MG63 (cell line): ENCODE measurements around the gene ITGA1. TPM values are rescaled to one million over a fixed set of nuclear protein-coding genes. Genes with fewer than 3 reads are reported as not detected.

ENCODE experiments used
- DNase-seq: peaks from one replicate; pipeline ENCODE4 v3.0.0-alpha.2; 2020
- H3K27me3 ChIP-seq: fragments of 250-450 bp; sonication (Bioruptor Pico); 2 replicates; pipeline ENCODE4 v1.5.1; 2020; ENCODE audit warnings: mild to moderate bottlenecking, moderate library complexity
- H3K36me3 ChIP-seq: fragments of 250-450 bp; sonication (Bioruptor Pico); 2 replicates; pipeline ENCODE4 v1.5.1; 2020; ENCODE audit warnings: mild to moderate bottlenecking, moderate library complexity
- H3K4me3 ChIP-seq: fragments of 250-450 bp; sonication (Bioruptor Pico); 2 replicates; pipeline ENCODE4 v1.5.1; 2020; ENCODE audit warnings: mild to moderate bottlenecking, moderate library complexity
- H3K9me3 ChIP-seq: fragments of 250-450 bp; sonication (Bioruptor Pico); 2 replicates; pipeline ENCODE4 v1.5.1; 2020; ENCODE audit warnings: mild to moderate bottlenecking, moderate library complexity
- total RNA-seq: library from RNA; depleted of rRNA; stranded (reverse); fragments of >200 nt; shearing (Covaris generic); gene quantifications from 2 replicates; pipeline ENCODE4 v1.2.3, GENCODE V29; 2014; ENCODE audit warnings: low replicate concordance

The ITGA1 gene
- total RNA-seq, 1 experiment from 2014 or later: 1.4 TPM

DNA sequence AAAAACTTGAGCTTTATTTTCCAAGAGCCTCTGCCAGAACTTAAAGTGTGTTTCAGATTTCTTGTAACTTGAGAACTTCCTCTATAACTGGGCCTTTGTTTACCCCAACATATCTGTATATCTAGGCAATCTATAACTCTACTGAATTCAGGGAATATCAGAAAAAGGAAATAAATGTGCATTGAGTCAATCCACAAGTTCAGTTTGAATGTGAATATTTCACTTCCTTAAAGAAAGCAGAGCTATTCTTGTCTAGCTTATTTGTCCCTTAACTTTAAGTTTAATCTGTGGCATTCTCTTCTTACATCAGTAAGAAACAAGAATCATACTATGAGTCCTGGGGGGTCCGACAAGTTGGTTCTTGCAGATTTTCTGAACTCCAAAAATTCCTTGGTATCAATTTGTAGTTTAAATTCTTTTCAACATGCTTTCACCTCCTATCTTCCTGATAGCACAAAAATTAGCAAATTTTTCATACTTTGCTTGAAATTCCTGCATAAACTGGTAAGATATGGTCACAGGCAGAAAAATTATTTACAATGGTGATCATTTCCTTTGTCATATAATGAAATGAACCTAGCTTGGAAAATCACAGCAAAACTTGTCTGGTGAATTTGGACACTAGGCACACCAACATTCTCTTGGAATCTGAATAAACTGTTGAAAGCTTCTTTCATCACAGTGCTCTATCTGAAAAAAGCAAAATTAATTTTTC is 19.8 kb upstream of the ITGA1 start:
- DNase-seq: no peak
- Histone ChIP-seq H3K9me3 (no peaks in the 10 kb centered on the region), H3K4me3 (no peak overlapping the region), H3K36me3 (no peaks in the 10 kb centered on the region), H3K27me3 (no peaks in the 10 kb centered on the region)

DNA sequence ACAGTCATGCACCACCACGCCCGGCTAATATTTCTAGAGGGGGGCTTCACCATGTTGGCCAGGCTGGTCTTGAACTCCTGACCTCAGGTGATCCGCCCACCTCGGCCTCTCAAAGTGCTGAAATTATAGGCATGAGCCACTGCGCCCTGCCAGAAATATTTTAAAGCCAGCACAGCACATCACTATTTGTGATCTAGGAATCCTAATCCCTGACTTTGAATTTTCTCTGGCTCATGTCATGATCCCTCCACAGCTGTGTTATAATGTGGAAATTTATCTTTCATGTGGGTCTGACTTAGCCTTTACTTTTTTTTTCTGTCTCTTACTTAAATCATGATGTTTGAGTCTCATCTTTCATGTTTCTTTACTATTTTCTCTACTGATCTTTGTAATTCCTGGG is 18.7 kb upstream of the ITGA1 start:
- H3K9me3 ChIP-seq: no peaks in the 10 kb centered on the region
- H3K4me3 ChIP-seq: no peak overlapping the region
- H3K36me3 ChIP-seq: no peaks in the 10 kb centered on the region
- H3K27me3 ChIP-seq: no peaks in the 10 kb centered on the region
- DNase-seq: no peak

DNA sequence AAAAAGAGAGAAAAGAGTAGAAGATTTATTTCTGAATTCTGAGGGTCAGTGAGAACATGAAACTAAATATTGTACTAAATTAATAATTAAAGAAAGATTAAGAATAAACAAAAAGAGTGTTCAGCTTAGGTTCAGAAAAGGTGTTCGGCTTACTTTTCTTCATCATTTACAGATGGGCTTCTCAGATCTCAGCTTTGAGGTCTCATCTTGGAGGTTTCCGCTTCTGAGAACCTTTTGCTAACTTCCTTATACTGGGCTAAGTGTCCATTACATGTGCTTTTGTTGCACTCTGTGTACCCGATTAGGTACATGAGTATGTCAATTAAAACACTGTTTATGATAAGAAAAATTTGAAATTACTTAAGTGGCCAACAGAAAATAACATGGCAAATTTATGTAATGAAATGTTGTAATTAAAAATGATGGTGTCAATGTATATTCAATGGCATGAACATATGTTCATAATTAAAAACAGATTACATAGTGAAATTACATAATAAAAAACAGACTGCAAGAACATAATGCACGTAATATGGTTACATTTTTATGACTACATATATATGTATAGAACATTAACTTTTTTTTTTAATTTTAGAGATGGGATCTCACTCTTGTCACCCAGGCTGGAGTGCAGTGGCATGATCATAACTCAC is 17.3 kb upstream of the ITGA1 start:
- no peak for DNase-seq
- Histone ChIP-seq H3K27me3 (no peaks in the 10 kb centered on the region), H3K36me3 (no peaks in the 10 kb centered on the region), H3K4me3 (no peak overlapping the region), H3K9me3 (no peaks in the 10 kb centered on the region)

DNA sequence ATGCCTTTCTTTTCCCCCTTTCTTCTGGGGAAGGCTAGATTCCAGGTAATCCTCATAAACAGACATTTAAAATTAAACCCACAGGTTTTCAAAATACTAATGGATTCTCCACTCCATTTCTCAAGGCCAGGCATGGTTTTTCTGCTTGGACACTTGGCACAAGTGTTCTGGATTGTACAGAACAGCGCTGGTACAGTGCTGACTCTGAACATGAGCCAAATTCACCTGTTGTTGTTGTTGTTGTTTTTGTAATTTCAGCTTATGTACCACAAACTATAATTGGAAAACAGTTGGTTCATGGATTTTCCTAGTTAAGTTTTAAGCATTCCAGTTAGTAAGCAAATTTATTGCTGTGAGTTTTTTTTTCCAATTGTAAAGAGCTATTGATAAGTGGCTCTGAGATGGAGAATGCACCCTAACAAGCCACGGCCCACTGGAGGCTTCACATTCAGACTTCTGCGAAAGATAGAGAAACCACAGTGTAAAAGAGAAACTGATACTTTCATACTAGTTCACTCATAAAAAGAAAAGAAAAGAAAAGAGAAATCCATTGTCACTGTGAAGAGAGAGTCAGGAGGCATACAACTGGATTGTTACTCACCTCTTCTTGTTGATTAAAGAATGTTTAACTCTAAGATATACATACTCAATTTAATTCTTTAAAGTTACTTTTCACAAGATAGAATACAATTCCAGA is 16.2 kb upstream of the ITGA1 start:
- DNase-seq: no peak
- Histone ChIP-seq H3K9me3 (no peaks in the 10 kb centered on the region), H3K4me3 (no peak overlapping the region), H3K27me3 (no peaks in the 10 kb centered on the region), H3K36me3 (no peaks in the 10 kb centered on the region)

DNA sequence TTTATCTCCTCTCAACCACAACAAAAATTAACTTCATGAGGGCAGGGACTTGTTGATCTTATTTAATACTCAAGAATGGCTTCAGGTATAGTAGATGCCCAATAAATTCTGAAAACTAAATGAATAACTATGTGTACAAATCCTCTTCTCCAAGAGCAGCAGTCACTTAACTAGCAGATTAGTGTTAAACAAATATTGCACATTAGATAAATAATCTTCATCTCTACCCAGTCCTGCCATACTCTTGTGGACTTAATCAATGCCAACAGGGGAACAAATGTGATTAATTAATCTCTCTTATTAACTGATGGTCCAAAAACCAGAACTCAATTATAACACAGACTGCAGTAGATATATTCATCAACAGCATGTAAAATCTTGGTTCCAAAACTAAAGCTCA is 15.0 kb upstream of the ITGA1 start:
- H3K36me3 ChIP-seq: no peaks in the 10 kb centered on the region
- H3K9me3 ChIP-seq: no peaks in the 10 kb centered on the region
- no peak overlapping the region for H3K4me3 ChIP-seq
- no peak for DNase-seq
- no peaks in the 10 kb centered on the region for H3K27me3 ChIP-seq

DNA sequence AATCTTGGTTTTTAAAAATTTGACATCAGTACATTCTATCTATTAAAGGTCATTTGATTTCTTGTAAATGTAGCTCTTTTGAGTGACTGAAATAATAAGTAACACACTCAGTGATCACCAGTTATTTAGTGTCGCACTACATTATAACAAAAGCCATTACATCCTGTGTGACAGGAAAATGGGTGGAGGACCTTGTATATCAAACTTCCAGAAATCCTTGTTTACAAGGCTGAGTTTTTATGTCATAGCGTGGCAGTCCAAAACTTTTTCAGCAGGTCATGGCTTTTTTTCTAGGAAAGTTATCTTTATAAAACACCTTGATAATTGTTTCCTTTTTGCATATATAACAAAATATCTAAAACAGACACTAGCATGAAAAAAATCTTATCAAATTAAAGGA is 14.4 kb upstream of the ITGA1 start:
- no peaks in the 10 kb centered on the region for H3K9me3 ChIP-seq

DNA sequence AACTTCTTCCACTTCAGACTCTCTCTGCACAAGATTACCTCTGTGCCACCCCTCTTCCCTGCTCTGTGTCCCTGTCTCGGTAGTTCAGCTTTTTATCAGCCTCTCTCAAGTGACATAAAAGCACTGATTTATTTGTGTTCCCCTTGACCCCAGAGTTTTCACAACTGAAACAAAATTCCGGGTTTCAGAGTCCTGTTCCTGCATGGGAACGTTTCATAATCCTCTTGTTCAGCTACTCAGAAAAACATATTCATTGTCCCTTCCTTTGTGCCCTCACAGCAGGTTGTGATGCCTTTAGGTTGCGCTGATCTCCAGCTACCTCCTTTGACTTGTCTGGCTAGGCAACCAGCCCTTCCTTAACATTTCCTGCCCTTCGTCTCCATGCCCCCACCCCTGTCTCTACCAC is 13.7 kb upstream of the ITGA1 start:
- no peak overlapping the region for H3K4me3 ChIP-seq
- DNase-seq: no peak
- H3K27me3 ChIP-seq: no peaks in the 10 kb centered on the region
- no peaks in the 10 kb centered on the region for H3K9me3 ChIP-seq
- no peaks in the 10 kb centered on the region for H3K36me3 ChIP-seq

More for the DNA sequence above, 14.4 kb upstream of the ITGA1 start:
- DNase-seq: no peak
- H3K4me3 ChIP-seq: no peak overlapping the region
- H3K36me3 ChIP-seq: no peaks in the 10 kb centered on the region
- no peaks in the 10 kb centered on the region for H3K27me3 ChIP-seq

DNA sequence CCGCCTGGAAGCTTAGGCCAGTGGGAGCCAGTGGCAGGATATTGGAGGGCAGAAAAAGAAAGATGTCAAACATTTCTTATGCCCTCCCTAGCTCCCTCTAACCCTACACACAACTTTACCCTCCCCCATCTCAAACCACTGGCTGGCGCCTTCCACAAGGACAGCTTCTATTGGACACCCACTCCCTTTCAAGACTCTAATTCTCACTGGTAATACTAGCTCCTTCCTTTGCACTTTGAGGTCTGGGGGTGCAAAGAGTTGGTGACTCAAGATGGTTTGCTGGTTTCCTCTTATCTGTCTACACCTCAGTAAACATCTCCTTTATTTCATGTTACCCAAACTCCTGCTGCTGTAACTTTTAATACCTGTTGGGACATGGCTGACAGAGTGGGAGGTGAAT is 11.6 kb upstream of the ITGA1 start:
- Histone ChIP-seq H3K9me3 (no peaks in the 10 kb centered on the region), H3K4me3 (no peak overlapping the region), H3K36me3 (no peaks in the 10 kb centered on the region), H3K27me3 (no peaks in the 10 kb centered on the region)
- DNase-seq: no peak

DNA sequence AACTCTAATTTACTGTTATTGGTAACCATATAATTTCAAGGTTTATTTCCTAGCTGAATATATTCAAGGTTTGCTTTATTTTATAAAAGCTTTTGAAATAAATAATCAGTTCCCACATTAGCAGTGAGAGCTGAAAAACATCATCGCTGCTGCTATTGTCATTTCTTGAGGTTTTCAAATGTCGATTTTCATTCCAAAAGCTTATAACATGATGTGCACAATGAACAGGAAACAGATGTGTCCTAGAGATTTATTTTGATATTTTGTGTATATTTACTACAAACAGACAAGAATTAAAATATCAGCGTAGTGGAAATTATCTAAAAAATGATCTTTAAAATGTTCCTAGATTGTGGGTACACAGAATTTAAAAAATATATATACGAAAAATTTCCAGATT is 10.5 kb upstream of the ITGA1 start:
- Histone ChIP-seq H3K4me3 (no peak overlapping the region), H3K9me3 (no peaks in the 10 kb centered on the region)
- no peak for DNase-seq

DNA sequence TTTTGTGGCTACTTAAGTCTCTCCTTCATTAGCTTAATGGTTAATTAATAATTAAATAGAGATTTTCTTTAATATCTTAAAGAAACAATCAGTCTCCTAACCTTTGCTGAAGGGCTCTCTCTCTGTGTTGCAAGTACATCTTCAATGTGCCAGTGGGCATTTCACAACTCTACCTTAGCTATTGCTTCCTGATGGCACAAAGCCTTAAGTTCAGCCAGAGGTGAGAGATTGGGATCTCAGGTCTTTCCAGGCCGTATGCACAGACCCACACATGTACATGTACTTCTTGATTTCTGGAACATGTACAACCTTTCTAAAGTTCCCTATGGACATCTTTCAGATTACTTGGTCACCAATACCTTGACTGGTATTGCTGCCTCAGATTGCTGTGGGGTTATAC is 8.9 kb upstream of the ITGA1 start:
- no peak for DNase-seq
- Histone ChIP-seq H3K36me3 (no peaks in the 10 kb centered on the region), H3K9me3 (no peaks in the 10 kb centered on the region)

More for the DNA sequence above, 10.5 kb upstream of the ITGA1 start:
- Histone ChIP-seq H3K36me3 (no peaks in the 10 kb centered on the region), H3K27me3 (no peaks in the 10 kb centered on the region)

DNA sequence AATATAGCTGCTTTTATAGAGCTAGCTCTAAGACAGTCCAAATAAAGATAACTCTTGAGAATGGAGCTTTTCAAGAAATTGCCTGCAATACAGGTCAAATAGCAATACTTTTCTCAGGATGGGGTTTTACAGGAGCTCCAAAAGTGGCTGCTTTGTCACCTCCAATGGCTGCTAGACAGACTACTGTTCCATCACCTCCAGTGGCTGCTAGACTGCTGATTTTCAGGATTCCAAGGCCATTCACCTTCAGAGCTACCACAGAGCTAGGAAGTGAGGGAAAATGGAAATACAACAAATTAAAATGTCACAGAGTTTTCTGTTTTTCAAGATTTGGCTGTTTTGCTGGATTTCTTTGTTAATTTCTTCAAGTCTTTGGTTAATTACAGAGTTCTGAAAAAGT is 8.5 kb upstream of the ITGA1 start:
- no peaks in the 10 kb centered on the region for H3K36me3 ChIP-seq
- H3K27me3 ChIP-seq: no peaks in the 10 kb centered on the region
- H3K9me3 ChIP-seq: no peaks in the 10 kb centered on the region
- H3K4me3 ChIP-seq: no peak overlapping the region
- DNase-seq: no peak

More for the DNA sequence above, 8.9 kb upstream of the ITGA1 start:
- Histone ChIP-seq H3K27me3 (no peaks in the 10 kb centered on the region), H3K4me3 (no peak overlapping the region)

DNA sequence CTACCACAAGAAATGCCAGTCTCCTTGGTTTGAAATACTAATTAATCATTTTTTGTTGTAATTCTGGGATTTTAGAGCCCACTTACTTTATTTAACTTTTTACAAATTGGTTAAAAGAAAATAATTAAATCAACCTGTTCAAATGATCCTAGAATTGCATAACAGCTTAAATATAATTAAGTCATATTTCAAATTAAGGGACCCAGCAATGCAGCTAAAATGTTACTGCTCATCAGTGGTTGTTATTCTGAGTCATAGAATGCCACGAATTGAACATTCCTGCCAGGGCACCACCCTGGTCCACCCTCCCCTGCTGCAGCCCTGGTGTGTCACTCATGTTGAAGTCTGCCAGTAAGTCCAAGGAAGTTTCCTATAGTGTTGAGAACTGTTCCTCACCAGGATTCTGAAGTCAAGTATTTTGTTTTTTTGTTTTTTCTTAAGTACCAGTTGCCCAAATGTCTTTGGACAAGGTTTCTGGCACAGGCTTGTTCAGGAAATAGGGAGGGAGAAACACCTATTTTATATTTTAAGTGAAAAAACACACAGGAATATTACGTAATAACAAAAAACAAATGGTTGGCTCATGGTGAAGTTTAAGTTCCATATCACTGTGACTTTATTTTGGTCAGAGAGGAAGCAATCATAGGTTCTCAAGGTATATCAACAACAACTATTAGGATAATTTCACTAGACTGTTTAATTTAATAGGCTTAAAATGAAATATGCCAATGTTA is 4.3 kb upstream of the ITGA1 start:
- H3K27me3 ChIP-seq: no peaks in the 10 kb centered on the region
- DNase-seq: peak; percentile 89
- H3K9me3 ChIP-seq: no peaks in the 10 kb centered on the region
- H3K36me3 ChIP-seq: no peaks in the 10 kb centered on the region
- H3K4me3 ChIP-seq: no peak overlapping the region

DNA sequence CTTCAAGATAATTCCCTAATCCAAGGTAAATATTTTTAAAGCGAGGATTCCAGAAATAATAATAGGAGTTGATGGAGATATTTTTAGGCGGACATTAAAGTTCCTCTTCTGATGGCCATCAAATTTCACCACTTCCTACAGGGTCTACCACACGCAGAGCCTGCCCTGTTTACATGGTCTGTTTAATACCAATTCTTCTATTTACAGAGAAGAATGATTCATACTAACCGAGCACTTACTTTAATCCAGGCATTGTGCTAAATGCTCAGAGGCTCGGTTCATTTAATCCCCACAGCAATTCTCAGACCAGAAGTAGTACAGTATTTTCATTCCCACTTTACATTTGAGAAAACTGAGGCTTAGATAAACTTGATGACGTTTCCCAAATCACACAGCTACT is 3.0 kb upstream of the ITGA1 start:
- peak; percentile 8 for DNase-seq
- H3K27me3 ChIP-seq: no peaks in the 10 kb centered on the region
- H3K36me3 ChIP-seq: no peaks in the 10 kb centered on the region
- no peak overlapping the region for H3K4me3 ChIP-seq
- no peaks in the 10 kb centered on the region for H3K9me3 ChIP-seq

DNA sequence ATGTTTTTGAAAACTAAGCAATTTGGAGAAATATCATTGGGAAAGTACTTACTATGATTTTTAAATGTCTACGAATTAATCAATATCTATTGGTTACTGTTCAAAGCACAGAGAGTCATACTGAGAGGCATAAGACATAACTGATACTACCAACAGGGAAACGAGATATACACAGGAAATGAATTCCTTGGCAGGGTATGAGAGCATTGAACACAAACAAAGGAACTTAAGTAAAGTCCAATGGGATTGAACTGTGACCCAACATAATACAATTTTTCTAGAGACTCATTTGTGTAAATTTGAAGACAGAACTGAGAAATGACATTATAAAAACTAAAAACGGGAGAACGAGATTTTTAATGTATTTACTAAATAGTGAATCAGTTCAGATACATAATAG is 1.3 kb upstream of the ITGA1 start:
- Histone ChIP-seq H3K4me3 (no peak overlapping the region), H3K27me3 (no peaks in the 10 kb centered on the region), H3K36me3 (no peaks in the 10 kb centered on the region), H3K9me3 (no peaks in the 10 kb centered on the region)
- DNase-seq: no peak

DNA sequence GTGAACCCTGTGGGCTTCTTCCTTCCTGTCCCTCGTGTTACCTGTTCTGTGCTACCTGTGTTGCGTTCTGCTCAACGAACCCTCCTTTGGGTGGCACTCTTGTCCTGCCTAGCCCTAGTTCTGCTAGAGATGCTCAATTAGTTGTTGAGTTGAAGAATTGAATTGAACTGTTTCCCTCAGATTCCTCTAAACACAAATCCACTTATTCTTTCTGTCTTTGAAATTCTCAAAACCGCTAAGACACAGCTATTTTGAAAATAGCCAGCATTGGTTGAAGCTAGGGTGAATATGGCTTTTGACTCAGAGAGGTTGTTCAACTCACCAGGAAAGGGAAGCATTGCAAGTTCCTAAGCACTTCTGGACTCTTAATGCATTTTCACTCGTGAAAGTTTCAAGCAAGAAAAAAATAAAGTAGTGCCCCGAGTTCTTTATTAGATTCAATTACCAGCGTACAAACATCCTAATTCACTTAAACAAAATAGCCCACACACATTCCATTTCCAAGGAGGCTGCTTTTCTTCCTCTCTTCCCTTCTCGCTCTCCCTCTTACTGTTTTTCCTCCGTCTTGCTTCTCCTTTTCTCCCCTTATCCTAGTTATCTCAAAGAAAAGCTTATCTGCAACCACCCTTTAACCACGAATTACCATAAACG is 642 bp upstream of the ITGA1 start:
- Histone ChIP-seq H3K36me3 (no peaks in the 10 kb centered on the region), H3K9me3 (no peaks in the 10 kb centered on the region), H3K4me3 (peak overlapping the region; percentile 58), H3K27me3 (no peaks in the 10 kb centered on the region)
- no peak for DNase-seq

DNA sequence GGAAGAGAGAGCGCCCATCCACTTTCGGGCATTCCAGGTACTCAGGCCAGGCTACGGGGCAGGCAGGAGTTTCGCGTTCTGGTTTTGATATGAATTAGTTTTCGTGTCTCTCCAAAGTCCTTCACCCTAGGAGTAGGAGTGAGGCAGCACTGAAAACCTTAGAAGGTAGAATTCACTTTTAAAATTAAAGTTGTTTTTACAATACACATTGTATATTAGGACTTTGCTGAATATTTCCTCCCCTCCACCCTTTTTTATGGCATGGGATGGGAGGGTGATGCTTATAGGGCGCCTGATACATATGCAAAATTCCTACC is 747 bp downstream of the ITGA1 start:
- no peaks in the 10 kb centered on the region for H3K9me3 ChIP-seq
- no peak for DNase-seq

DNA sequence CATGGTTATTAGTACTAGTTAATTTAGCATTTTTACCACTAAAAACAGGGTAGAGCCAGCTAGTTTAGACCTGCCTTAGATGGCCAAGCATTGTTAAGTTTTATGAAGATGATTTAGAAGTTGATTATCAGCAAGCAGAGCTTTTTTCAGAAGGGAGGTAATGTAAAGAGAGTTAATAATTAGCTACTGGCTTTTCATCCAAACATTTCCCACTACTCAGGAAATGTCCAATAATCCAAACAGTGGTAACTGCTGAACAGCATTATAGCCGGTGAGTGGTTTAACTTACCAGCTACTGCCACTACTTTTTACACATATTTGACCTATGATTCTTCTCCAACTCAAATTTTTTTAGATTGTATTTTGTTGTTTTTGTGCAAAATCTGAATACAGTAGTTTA is 1.7 kb downstream of the ITGA1 start:
- no peaks in the 10 kb centered on the region for H3K27me3 ChIP-seq
- no peaks in the 10 kb centered on the region for H3K36me3 ChIP-seq
- no peaks in the 10 kb centered on the region for H3K9me3 ChIP-seq
- H3K4me3 ChIP-seq: no peak overlapping the region
- no peak for DNase-seq

More for the DNA sequence above, 747 bp downstream of the ITGA1 start:
- Histone ChIP-seq H3K36me3 (no peaks in the 10 kb centered on the region), H3K27me3 (no peaks in the 10 kb centered on the region), H3K4me3 (peak overlapping the region; percentile 58)
